Vagina (tissue), 2 donors: ENCODE results near the gene TPSB2. TPM values are rescaled to one million over a fixed set of nuclear protein-coding genes. Genes with fewer than 3 reads are reported as not detected.
"Not testable (repeated sequence)": the region's sequence is repeated elsewhere in the genome, so short reads cannot be mapped to it uniquely, and the experiment has no call there.

Experiments used
- DNase-seq, 2 donors: peaks; one replicate each; pipeline ENCODE4 v3.0.0-alpha.2; 2017; ENCODE audit errors: extremely low spot score in 2 of 2
- H3K27ac ChIP-seq: fragments of 200-600 bp; sonication (generic); one replicate; pipeline ENCODE4 v1.5.1; 2019
- H3K27me3 ChIP-seq: fragments of 200-600 bp; sonication (generic); one replicate; pipeline ENCODE4 v1.5.1; 2019
- H3K36me3 ChIP-seq, 2 donors: fragments of 200-600 bp; sonication (generic); one replicate each; pipeline ENCODE4 v1.5.1; 2017 to 2019
- H3K4me1 ChIP-seq: fragments of 200-600 bp; sonication (generic); one replicate; pipeline ENCODE4 v1.5.1; 2019
- H3K4me3 ChIP-seq, 2 donors: fragments of 200-600 bp; sonication (generic); 1 replicate in 1 of 2; 2 replicates in 1 of 2; pipeline ENCODE4 v1.5.1; 2016 to 2019
- H3K9me3 ChIP-seq: fragments of 200-600 bp; sonication (generic); one replicate; pipeline ENCODE4 v1.5.1; 2019
- POLR2A ChIP-seq, 2 donors: fragments of 450-650 bp; IDR thresholded peaks; one replicate each; pipeline ENCODE4 v1.6.1; 2017; ENCODE audit warnings: antibody characterized with exemption in 2 of 2, mild to moderate bottlenecking in 2 of 2, moderate library complexity in 2 of 2
- POLR2AphosphoS5 ChIP-seq, 2 donors: sonication (generic); formaldehyde crosslinking; IDR thresholded peaks; one replicate each; pipeline ENCODE4 v1.9.0; 2017; ENCODE audit warnings: antibody characterized with exemption in 2 of 2, mild to moderate bottlenecking in 2 of 2, low read depth in 1 of 2; ENCODE audit not compliant: insufficient read depth in 1 of 2
- intact Hi-C: fragments of 100-400 bp; cut with DNase I; formaldehyde crosslinking; loops from one replicate; pipeline ENCODE4 v1.15.1; 2023
- total RNA-seq: library from RNA; depleted of rRNA; stranded (reverse); fragments of >200 nt; gene quantifications from one replicate; pipeline ENCODE4 v1.2.3, GENCODE V29; 2016
- TF ChIP-seq, protein P1 (sequence below), 3 experiments: fragments of 450-650 bp in 2 of 3; fragments of 200-600 bp in 1 of 3; sonication (generic) in 1 of 3; IDR thresholded peaks; one replicate each; pipeline ENCODE4 v1.5.1; 2017 to 2019; ENCODE audit warnings: antibody characterized with exemption in 3 of 3, mild to moderate bottlenecking in 2 of 3, moderate library complexity in 2 of 3

Gene TPSB2
- total RNA-seq, 1 donor from 2014 or later = 59.7 TPM

DNA sequence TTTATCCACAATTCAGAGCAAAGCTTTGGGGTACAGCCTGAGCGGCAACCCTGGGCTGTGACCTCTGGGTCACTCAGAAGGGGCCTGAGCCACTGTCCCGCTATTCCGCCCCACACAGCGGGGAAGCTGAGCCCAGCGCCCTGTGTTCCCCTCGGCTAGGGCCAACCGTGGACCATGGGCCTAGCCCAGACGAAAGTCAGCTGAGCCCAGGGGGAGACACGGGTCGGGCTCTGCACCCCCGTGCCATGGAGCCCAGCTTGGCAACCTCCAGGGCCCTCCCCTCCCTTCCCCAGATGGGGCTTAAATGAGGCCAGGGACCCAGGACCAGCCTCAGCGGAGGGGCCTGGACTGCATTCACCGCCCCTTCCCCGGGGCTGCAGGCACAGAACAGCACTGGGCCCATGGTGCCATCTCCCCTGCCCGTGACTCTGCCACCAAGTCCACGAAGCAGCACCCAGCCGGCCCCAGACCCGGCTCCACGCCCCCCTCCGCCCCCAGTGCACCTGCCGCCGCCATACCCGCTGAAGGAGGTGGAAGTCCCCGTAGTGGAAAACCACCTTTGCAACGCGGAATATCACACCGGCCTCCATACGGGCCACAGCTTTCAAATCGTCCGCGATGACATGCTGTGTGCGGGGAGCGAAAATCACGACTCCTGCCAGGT lies 27.7 kb upstream of the TPSB2 start:
- H3K27me3 ChIP-seq = peaks cover 8% of the 10 kb centered on the region
- H3K9me3 ChIP-seq = no peaks in the 10 kb centered on the region

DNA sequence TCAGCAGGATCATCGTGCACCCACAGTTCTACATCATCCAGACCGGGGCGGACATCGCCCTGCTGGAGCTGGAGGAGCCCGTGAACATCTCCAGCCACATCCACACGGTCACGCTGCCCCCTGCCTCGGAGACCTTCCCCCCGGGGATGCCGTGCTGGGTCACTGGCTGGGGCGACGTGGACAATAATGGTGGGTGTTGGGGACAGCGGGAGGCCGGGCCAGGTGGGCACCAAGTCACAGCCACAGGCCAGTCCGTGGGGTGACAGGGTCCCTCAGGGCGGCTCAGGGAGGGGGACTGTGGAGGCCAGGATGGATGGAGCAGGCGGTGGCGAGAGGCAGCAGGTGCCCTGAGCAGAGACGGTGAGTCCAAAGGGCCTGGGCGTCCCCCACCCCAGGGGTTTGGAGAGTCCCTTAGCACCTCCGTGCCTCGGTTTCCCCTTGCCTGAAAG lies 26.9 kb upstream of the TPSB2 start:
- Histone ChIP-seq H3K9me3 (no peaks in the 10 kb centered on the region), H3K4me1 (peaks cover 7% of the 10 kb centered on the region), H3K36me3 (no peaks in the 10 kb centered on the region), H3K27me3 (peaks cover 8% of the 10 kb centered on the region), H3K27ac (no peak overlapping the region), H3K4me3 (no peak overlapping the region)
- TF ChIP-seq POLR2A (IDR thresholded peaks at IDR 0.05) = no peak
- TF ChIP-seq, protein P1, sequence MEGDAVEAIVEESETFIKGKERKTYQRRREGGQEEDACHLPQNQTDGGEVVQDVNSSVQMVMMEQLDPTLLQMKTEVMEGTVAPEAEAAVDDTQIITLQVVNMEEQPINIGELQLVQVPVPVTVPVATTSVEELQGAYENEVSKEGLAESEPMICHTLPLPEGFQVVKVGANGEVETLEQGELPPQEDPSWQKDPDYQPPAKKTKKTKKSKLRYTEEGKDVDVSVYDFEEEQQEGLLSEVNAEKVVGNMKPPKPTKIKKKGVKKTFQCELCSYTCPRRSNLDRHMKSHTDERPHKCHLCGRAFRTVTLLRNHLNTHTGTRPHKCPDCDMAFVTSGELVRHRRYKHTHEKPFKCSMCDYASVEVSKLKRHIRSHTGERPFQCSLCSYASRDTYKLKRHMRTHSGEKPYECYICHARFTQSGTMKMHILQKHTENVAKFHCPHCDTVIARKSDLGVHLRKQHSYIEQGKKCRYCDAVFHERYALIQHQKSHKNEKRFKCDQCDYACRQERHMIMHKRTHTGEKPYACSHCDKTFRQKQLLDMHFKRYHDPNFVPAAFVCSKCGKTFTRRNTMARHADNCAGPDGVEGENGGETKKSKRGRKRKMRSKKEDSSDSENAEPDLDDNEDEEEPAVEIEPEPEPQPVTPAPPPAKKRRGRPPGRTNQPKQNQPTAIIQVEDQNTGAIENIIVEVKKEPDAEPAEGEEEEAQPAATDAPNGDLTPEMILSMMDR (IDR thresholded peaks at IDR 0.05) = no peak
- TF ChIP-seq POLR2AphosphoS5 (IDR thresholded peaks at IDR 0.05; ENCODE audit: insufficient read depth in 1 of 2, low read depth in 1 of 2) = no peak
- DNase-seq = no peak
- intact Hi-C loops = no loop called here

More for the DNA sequence above, 27.7 kb upstream of the TPSB2 start:
- intact Hi-C loops = no loop called here
- no peak for TF ChIP-seq POLR2AphosphoS5 (IDR thresholded peaks at IDR 0.05; ENCODE audit: insufficient read depth in 1 of 2, low read depth in 1 of 2)
- TF ChIP-seq, protein P1 (IDR thresholded peaks at IDR 0.05) = no peak
- TF ChIP-seq POLR2A (IDR thresholded peaks at IDR 0.05) = no peak
- H3K4me3 ChIP-seq = no peak overlapping the region
- H3K27ac ChIP-seq = no peak overlapping the region
- no peaks in the 10 kb centered on the region for H3K36me3 ChIP-seq
- H3K4me1 ChIP-seq = peaks cover 7% of the 10 kb centered on the region
- no peak for DNase-seq

- H3K4me1 ChIP-seq, intact Hi-C loops, H3K27me3 ChIP-seq, H3K4me3 ChIP-seq, H3K27ac ChIP-seq, H3K36me3 ChIP-seq, DNase-seq, H3K9me3 ChIP-seq: not testable (repeated sequence)
These were observed 26.4 kb upstream of the TPSB2 start for GRCh38 chr16:1256296-1256873.

DNA sequence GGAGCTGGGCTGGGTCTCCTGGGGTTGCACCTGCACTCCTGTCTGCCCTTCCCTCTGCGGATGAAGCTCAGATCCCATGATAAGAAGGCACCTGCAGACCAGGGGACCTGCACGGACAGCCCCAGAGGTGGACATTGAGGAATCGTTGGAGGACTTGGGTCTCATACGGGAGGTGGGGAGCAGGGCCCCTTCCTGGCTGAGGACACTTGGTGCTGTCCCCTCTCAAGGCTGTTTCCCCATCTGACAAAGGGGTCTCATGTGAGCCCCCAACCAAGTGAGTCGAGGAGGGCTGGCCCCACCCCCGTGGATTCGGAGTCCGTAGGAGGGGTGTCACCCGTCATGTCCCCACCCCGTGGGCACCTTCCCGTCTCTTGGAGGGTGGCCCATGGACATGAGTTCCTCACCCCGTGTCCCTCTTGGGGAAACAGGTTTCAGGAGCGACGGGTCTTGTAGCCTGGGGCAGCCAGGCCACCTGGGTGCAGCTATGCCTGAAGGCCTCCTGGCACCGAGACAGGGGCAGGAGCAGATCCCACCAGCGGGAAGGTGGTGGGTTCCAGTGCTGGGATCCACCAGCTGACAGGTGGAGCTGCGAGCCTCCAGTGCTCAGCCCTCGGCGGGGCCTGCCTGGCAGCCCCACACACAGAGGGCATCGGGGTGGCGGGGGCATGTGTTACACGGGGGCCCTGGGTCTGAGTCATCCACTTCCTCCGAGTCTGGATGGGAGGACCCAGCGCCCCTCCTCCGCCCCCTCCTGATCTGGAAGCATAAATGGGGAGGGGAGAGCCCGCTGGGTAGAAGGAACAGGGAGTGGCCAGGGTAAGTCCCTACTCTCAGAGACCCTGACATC lies 25.5 kb upstream of the TPSB2 start, which contains the start of gene TPSD1:
Gene TPSD1, plus strand, starts transcription at position 794 of the 847 bp plus-strand sequence. CDS start 212 bp downstream, outside the sequence.
- H3K27me3 ChIP-seq = not testable (repeated sequence)

DNA sequence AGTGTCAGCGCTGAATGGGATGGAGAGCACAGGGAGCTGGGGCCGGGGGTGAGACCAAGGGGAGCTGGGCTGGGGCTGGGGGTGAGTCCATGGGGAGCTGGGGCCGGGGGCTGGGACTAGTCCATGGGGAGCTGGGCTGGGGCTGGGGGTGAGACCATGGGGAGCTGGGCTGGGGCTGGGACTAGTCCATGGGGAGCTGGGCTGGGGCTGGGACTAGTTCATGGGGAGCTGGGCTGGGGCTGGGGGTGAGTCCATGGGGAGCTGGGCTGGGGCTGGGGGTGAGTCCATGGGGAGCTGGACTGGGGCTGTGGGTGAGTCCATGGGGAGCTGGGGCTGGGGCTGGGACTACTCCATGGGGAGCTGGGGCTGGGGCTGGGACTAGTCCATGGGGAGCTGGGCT lies 24.8 kb upstream of the TPSB2 start:
- H3K27me3 ChIP-seq, H3K36me3 ChIP-seq, DNase-seq, intact Hi-C loops, H3K4me1 ChIP-seq, H3K4me3 ChIP-seq, H3K27ac ChIP-seq, H3K9me3 ChIP-seq: not testable (repeated sequence)

More for the DNA sequence above, 25.5 kb upstream of the TPSB2 start, which contains the start of gene TPSD1:
- DNase-seq, H3K36me3 ChIP-seq, H3K27ac ChIP-seq, H3K9me3 ChIP-seq, H3K4me1 ChIP-seq, H3K4me3 ChIP-seq, intact Hi-C loops: not testable (repeated sequence)

GRCh38 chr16:1253701-1254364 lies 23.8 kb upstream of the TPSB2 start:
- H3K27me3 ChIP-seq, H3K9me3 ChIP-seq, intact Hi-C loops, H3K36me3 ChIP-seq, H3K4me3 ChIP-seq, DNase-seq, H3K27ac ChIP-seq, H3K4me1 ChIP-seq: not testable (repeated sequence)

- H3K27ac ChIP-seq, H3K9me3 ChIP-seq, DNase-seq, intact Hi-C loops, H3K36me3 ChIP-seq, H3K27me3 ChIP-seq, H3K4me3 ChIP-seq, H3K4me1 ChIP-seq: not testable (repeated sequence)
These were observed 19.2 kb upstream of the TPSB2 start for GRCh38 chr16:1249031-1249755.

DNA sequence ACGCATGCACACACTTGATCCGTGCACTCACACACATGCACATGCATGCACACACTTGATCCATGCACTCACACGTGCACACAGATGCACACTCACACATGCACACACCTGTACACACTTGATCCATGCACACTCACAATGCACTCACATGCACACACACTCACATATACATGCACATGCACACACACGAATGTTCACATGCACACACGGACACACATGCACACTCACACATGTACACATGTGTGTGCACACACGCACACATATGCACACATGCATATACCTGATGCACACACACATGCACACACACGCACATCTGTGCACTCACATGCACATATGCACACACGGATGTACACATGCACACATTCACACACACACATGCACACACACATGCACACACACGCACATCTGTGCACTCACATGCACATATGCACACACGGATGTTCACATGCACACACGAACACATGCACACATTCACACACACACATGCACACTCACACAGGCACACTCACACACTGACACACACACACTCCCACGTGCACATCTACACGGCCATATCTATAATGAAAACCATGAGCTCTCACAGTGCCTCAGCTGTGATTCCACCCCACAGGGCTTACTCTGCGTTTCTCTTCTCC lies 18.0 kb upstream of the TPSB2 start:
- H3K4me3 ChIP-seq = not testable (repeated sequence)

More for the DNA sequence above, 18.0 kb upstream of the TPSB2 start:
- H3K9me3 ChIP-seq, intact Hi-C loops, H3K27me3 ChIP-seq, H3K36me3 ChIP-seq, H3K4me1 ChIP-seq, DNase-seq, H3K27ac ChIP-seq: not testable (repeated sequence)
